ENCODE results near the gene MAP6D1. TPM values are rescaled to one million over a fixed set of nuclear protein-coding genes. Genes with fewer than 3 reads are reported as not detected.

MAP6D1 gene
- total RNA-seq, 2 donors from 2014 or later: 0.98 TPM; not detected in 1

GRCh38 chr3:183766745-183767606 is 58.4 kb downstream of the MAP6D1 start:
- DNase-seq: peak; percentile 82
- Histone ChIP-seq H3K9ac (ENCODE audit: low read depth in 2 of 2, low read length in 2 of 2) (no peak overlapping the region), H3K36me3 (no peaks in the 10 kb centered on the region), H3K4me1 (no peaks in the 10 kb centered on the region), H3K27ac (no peak overlapping the region), H3K27me3 (no peaks in the 10 kb centered on the region), H3K9me3 (no peaks in the 10 kb centered on the region), H3K4me3 (no peak overlapping the region)
- TF ChIP-seq CTCF (IDR thresholded peaks at IDR 0.05): peak; percentile 71
- intact Hi-C loops (cut with DNase I): loop anchor here (5.0 kb wide), 1 partner anchor 300 kb away; no protein-coding TSS in a partner anchor

- no peak overlapping the region for H3K4me3 ChIP-seq
- H3K36me3 ChIP-seq: no peaks in the 10 kb centered on the region
- no peak overlapping the region for H3K9ac ChIP-seq (ENCODE audit: low read depth in 2 of 2, low read length in 2 of 2)
- H3K27ac ChIP-seq: no peak overlapping the region
- H3K9me3 ChIP-seq: no peaks in the 10 kb centered on the region
- TF ChIP-seq CTCF (IDR thresholded peaks at IDR 0.05): no peak
- H3K4me1 ChIP-seq: no peaks in the 10 kb centered on the region
- intact Hi-C loops (cut with DNase I): loop anchor here (5.0 kb wide), 1 partner anchor 299 kb away; no protein-coding TSS in a partner anchor
- no peak for DNase-seq
- no peaks in the 10 kb centered on the region for H3K27me3 ChIP-seq
Measured at GRCh38 chr3:183766107-183766506, 59.3 kb downstream of the MAP6D1 start.

Other genes with a start within 250 kb of the MAP6D1 start
- gene KLHL24, start 190.0 kb downstream of the MAP6D1 start, total RNA-seq: 10 to 100 TPM; 25.1 to 64.2 TPM
- gene YEATS2, start 127.8 kb downstream of the MAP6D1 start, total RNA-seq: 10 to 100 TPM; 17.3 to 25.2 TPM
- gene PARL, start 59.3 kb upstream of the MAP6D1 start, total RNA-seq: 10 to 100 TPM; 64.8 to 67.9 TPM
- 10 to 100 TPM; 15.1 to 16.6 TPM for gene ABCC5, start 192.3 kb upstream of the MAP6D1 start, total RNA-seq
- gene HTR3D, start 206.2 kb upstream of the MAP6D1 start, total RNA-seq: not detected
- not detected for gene HTR3C, start 227.5 kb upstream of the MAP6D1 start, total RNA-seq

All from colonic mucosa (tissue), 4 donors.